Non-pigmented ciliary epithelial cell (primary cell): ENCODE data around the gene UMODL1.
"Not testable (repeated sequence)": the region's sequence is repeated elsewhere in the genome, so short reads cannot be mapped to it uniquely, and the experiment has no call there.

Experiments used
- DNase-seq: peaks from one replicate; pipeline ENCODE4 v3.0.0-alpha.2; 2010; ENCODE audit warnings: low read depth

UMODL1 gene

DNA sequence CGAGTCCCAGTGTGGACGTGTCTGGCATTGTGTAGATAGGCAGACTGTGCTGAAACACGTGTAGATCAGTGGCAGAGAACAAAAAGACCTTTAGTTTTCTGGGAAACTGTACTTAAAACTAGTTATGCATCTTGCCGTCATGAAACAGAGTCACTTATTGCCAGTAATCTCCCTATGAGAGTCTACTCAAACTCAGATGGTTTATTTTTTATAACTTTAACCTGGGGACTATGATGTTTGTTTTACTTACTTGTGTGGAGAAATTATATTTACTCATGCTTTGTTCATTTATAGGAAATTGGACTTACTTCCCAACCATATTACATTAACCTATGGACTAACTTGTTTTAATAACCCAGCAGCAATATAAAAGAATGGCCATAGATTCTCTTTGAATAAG is 93.7 kb downstream of the UMODL1 start:
- DNase-seq, result no peak

- DNase-seq, result no peak
Measured at GRCh38 chr21:42165901-42166300, 94.8 kb downstream of the UMODL1 start.

GRCh38 chr21:42169758-42170157 is 98.6 kb downstream of the UMODL1 start:
- DNase-seq, result no peak

GRCh38 chr21:42171091-42172053 is 100.3 kb downstream of the UMODL1 start:
- no peak for DNase-seq

DNA sequence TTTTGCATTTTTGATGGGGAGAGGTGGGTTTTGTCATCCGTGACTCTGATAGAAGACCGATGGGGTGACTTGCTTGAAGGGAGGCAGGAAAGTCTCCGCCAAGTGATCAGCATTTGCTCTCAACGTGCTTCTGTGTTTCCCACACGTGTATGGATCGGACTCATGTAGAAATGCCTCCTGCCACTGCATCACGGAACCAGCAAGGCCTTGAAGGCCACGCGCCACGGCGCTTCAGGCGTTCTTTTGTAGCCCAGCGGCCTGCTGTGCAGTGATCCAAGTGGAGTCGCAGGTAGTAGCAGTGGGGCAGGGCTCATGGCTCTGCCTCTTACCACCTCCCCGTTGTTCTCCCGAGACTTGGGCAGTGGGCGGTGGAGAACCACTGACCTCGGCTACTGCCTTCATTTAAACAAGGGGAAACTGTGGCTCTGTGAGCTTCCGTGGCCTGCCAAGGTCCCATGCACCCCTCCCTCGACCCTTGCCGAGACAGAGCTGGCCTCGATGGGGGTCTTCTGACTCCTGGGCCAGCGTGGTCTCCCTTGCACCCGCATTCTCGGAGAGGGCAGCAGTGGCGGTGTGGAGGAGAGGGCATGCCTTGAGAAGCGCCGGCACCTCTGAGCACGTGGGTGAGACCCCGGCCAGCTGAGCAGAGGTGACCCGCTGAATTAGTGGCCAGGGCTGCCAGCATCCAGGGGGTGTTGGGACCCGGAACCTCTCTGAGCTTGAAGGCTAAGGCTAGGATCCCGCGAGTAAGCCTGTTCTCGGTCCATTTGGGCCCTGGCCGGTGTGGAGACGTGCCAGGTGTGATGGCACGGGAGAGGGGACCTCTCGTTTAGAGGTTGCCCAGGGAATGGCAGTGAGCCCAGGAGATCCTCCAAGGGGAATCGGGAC is 101.7 kb downstream of the UMODL1 start:
- no peak for DNase-seq

DNA sequence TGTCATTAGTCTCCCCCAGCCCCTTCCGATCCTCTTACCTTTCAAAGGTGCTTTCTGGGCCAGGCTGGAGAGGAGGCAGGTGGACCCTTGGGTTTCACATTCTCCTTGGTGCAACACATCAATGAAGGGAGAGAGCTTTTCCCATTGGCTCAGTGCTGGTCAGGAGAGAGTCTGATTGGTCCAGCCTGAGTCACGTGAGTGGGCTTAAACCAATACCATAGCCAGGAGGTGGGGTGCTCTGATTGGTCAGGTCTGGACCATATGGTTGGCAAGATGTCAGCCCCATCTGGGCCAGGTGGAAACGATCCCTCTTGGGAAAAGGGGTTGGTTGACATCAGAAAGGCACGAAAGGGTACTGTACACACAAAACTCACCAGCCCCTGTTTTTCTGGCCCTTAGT is 103.1 kb downstream of the UMODL1 start:
- no peak for DNase-seq

GRCh38 chr21:42175110-42175710 is 104.1 kb downstream of the UMODL1 start:
- DNase-seq, result no peak

DNA sequence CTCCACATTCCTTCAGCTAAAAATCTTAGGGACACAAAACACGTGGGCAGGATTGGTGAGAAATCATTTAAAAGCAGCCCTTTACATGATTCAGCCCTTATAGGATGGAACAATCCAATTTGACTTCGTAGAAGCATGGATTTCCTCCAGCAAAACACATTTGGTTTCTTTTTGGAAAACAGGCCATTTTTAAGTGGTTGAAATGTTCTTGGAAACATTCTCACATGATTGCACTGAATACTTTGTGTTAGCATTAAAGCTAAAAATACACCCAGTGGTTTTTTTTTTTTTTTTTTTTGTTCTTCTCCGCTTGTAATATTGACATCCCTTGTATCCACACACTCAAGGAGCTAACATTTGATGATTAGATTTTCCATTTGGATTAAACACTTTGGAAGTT is 105.7 kb downstream of the UMODL1 start:
- DNase-seq, result no peak

GRCh38 chr21:42179316-42179715 is 108.2 kb downstream of the UMODL1 start:
- no peak for DNase-seq

- not testable (repeated sequence) for DNase-seq
Measured at GRCh38 chr21:42180001-42180400, 108.9 kb downstream of the UMODL1 start.

DNA sequence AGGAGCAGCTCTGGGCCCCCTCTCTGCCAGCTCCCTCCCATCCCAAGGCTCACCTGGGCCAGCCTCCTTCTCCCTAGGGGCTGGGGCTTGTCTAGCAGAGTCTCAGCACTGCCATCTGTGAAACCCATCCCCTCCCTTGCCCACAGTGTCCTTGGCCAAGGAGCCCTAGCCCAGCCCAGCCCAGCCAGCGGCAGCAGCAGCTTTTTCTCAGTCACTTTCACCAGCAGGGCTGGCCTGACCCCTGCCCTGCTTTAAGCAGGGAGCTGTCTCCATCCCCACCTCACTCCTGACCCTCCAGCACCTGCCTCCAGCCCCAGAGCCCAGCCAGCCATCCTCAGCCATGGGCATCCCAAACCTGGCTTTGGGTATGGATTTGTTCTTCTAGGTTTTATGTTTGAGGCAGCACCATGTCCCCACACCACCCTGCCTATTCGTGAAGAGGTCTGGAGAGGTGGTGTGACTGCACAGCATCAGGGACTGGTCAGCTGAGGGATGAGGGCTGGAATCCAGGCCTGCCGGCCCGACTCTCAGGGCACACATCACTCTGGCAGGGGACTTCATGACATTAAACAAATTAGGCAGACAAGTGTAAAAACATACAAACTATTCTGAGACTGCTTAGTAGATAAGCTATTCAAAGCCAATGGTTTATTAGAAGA is 111.7 kb downstream of the UMODL1 start:
- DNase-seq, result no peak

GRCh38 chr21:42183374-42184266 is 112.5 kb downstream of the UMODL1 start:
- no peak for DNase-seq

- no peak for DNase-seq
Measured at GRCh38 chr21:42186591-42186990, 115.5 kb downstream of the UMODL1 start.

DNA sequence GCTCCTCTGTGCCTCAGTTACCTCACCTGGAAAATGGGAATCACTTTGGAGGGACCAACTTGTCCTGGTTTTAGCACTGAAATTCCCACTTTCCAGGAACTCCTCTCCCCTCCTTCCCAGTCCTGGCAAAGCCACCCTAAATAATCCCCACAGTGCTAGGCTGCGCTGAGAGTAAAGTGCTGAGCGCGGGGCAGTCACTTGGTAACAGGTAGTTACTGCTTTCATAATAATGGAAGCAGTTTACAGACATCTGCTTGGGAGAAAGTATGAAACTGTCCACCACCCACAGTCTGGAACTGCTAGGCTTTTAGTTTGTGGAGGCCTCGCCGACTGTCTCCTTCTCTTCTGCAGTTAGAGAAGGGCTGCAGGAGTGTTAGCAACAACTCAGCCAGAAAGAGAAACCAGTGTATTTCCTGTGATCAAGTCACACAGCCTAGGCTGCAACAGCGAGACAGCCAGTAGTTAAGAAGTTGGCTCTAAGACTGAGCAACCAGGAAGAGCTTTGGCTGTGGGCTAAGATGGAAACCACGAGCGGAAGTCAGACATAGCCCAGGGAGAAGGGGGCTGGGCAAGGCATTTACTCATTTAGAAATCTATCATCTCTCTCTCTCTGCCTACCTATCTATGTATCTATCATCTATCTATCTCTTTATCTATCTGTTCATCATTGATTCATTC is 117.0 kb downstream of the UMODL1 start:
- DNase-seq, result no peak

DNA sequence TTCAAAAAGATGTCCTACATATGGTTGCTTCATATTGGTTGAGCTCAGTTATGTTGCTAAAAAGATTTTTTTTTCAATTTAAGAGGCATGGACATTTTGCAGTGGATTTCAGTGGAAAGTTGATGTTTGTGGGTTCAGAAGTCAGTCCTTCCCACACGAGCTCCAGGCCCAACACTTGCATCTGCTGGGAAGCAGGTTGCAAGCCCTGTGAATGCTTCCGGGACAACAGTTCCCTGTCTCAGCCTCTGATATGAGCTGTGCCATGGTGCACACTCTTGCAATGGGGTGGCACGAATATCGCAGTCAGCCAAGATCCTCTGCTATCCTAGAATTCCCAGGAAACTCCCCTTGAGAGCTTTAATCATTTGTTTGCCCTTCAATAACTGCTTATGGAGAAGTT is 117.5 kb downstream of the UMODL1 start:
- no peak for DNase-seq

DNA sequence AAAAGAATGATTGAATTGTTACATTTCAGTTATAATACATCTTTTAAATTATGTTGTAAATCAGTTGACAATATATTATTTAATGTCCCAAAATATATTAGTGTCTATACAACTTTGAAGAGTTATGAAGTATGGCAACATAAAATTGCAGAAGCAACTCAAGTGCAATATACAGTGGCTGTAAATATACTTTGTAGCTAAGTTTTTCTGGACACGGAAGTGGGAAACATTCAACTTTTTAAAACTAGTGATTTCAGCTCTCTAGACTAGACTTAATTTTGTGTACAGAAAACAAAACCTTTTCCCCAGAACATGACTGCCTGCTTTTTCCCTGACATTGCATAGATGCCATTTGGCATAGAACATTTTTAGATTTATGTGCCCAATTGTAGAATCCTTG is 118.3 kb downstream of the UMODL1 start:
- no peak for DNase-seq

GRCh38 chr21:42189860-42190485 is 118.9 kb downstream of the UMODL1 start:
- no peak for DNase-seq

DNA sequence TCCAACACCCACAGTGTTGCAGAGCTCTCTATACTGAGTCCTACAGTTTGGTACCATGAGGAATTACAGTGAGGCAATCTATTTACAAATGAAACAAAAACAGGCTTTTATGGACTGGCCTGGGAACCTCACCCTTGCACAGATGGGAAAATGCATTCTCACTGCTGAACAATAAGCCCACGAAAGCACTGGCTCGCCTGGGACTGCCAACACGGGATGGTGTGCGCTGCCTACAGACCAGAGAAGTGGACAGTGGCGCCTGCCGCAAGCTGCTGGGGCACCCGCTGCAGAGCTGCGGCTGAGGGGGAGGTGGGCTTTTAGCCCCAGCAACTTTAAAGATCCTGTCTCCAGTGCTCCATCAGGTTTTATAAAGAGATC is 119.4 kb downstream of the UMODL1 start:
- no peak for DNase-seq

DNA sequence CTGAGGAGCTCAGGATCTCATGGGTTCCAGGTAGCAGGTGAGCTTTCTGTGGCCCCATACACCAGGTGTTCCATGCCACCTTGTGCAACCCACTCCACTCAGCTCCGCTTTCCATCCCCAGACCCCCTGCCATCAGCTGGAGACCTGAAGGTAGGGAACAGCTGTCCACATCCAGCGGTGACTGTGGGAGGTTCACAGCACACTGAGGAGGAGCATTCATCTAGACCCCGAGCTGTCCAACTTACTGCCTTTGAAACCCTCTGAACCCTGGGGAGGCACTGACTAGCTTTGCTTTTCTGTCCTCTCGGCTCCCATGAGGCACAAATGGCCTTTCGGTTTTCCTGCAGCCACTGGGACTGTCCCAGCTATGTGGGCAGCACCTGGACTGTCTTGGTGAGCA is 119.9 kb downstream of the UMODL1 start:
- no peak for DNase-seq
